Fibroblast of lung (primary cell): ENCODE results near the gene HESX1. TPM values are rescaled to one million over a fixed set of nuclear protein-coding genes. Genes with fewer than 3 reads are reported as not detected.

ENCODE experiments used
- DNase-seq, 2 donors: peaks; one replicate each; pipeline versions ENCODE4 v3.0.0 to v3.0.0-alpha.2; 2010; ENCODE audit warnings: low read depth in 2 of 2
- H2AFZ ChIP-seq: 2 replicates; pipeline ENCODE4 v1.5.1; 2012; ENCODE audit warnings: low read length, control low read depth, inconsistent platforms
- H3K27ac ChIP-seq: 2 replicates; pipeline ENCODE4 v1.5.1; 2011; ENCODE audit warnings: low read length, control low read depth; ENCODE audit not compliant: insufficient read depth
- H3K27me3 ChIP-seq: 2 replicates; pipeline ENCODE4 v1.5.1; 2011; ENCODE audit warnings: mild to moderate bottlenecking, low read length; ENCODE audit not compliant: control insufficient read depth, insufficient read depth
- H3K36me3 ChIP-seq: 2 replicates; pipeline ENCODE4 v1.5.1; 2011; ENCODE audit warnings: low read length; ENCODE audit not compliant: control insufficient read depth, insufficient read depth
- H3K4me1 ChIP-seq: 2 replicates; pipeline ENCODE4 v1.5.1; 2011; ENCODE audit warnings: low read length; ENCODE audit not compliant: control insufficient read depth, insufficient read depth; ENCODE audit errors: extremely low read depth
- H3K4me2 ChIP-seq: 2 replicates; pipeline ENCODE4 v1.5.1; 2011; ENCODE audit warnings: low read length, control low read depth; ENCODE audit not compliant: insufficient read depth; ENCODE audit errors: extremely low read depth
- H3K4me3 ChIP-seq, 4 experiments: fragments of 200-600 bp in 1 of 4; sonication (generic) in 1 of 4; replicated peaks in 1 of 4; 2 replicates each; pipeline ENCODE4 v1.5.1; 2011 to 2016; ENCODE audit warnings: low read length in 4 of 4, low read depth in 3 of 4, mild to moderate bottlenecking in 3 of 4, control low read depth in 2 of 4, inconsistent platforms in 1 of 4, mixed read lengths in 1 of 4; ENCODE audit not compliant: insufficient read depth in 1 of 4; ENCODE audit errors: control extremely low read depth in 1 of 4
- H3K79me2 ChIP-seq: 2 replicates; pipeline ENCODE4 v1.5.1; 2012; ENCODE audit warnings: mild to moderate bottlenecking, low read length, inconsistent platforms; ENCODE audit not compliant: control insufficient read depth, insufficient read depth
- H3K9ac ChIP-seq: 2 replicates; pipeline ENCODE4 v1.5.1; 2011; ENCODE audit warnings: mild to moderate bottlenecking, low read length, control low read depth; ENCODE audit not compliant: insufficient read depth
- H3K9me3 ChIP-seq: 2 replicates; pipeline ENCODE4 v1.5.1; 2012; ENCODE audit warnings: low read depth, low read length; ENCODE audit not compliant: control insufficient read depth, insufficient read depth
- H4K20me1 ChIP-seq: 2 replicates; pipeline ENCODE4 v1.5.1; 2011; ENCODE audit warnings: low read length; ENCODE audit not compliant: control insufficient read depth, insufficient read depth; ENCODE audit errors: extremely low read depth
- CTCF ChIP-seq, 2 donors: IDR thresholded peaks in 1 of 2; conservative IDR thresholded peaks in 1 of 2; 1 replicate in 1 of 2; 2 replicates in 1 of 2; pipeline ENCODE4 v1.5.1; 2011 to 2012; ENCODE audit warnings: low read length in 2 of 2, control low read depth in 1 of 2, inconsistent platforms in 1 of 2, low read depth in 1 of 2, mild to moderate bottlenecking in 1 of 2
- EZH2 ChIP-seq: IDR thresholded peaks from 2 replicates; pipeline ENCODE4 v1.5.1; 2012; ENCODE audit warnings: low read length, control low read depth, mild to moderate bottlenecking; ENCODE audit errors: missing control alignments
- polyA plus RNA-seq, 2 donors: library from polyadenylated mRNA; depleted of rRNA in 1 of 2; stranded (reverse) in 1 of 2; unstranded in 1 of 2; fragments of >200 nt; gene quantifications; 2 replicates each; pipeline ENCODE4 v1.2.1, GENCODE V29; 2011 to 2012; ENCODE audit warnings: missing spikeins in 1 of 2
- total RNA-seq: library from RNA; depleted of rRNA; stranded (reverse); fragments of >200 nt; gene quantifications from 2 replicates; pipeline ENCODE4 v1.2.1, GENCODE V29; 2014

HESX1 gene
- total and polyA plus RNA-seq, 2 donors (not counting 1 experiment from before 2014, with no cell fraction given), result 0.64 to 0.99 TPM

GRCh38 chr3:57227204-57227929 lies 27.6 kb upstream of the HESX1 start, which contains the start of gene APPL1:
Gene APPL1, plus strand, starts transcription at chr3:57227729. Its CDS starts 155 bp downstream, at chr3:57227884.
- Histone ChIP-seq H3K4me2 (peak within 1 kb of the TSS; percentile 95), H3K36me3 (no peaks in the 10 kb centered on the region), H2AFZ (peak within 1 kb of the TSS; percentile 71), H3K27ac (peak within 1 kb of the TSS; percentile 63), H3K79me2 (peaks cover 31% of the 10 kb centered on the region), H3K9ac (peak within 1 kb of the TSS; percentile 87), H3K9me3 (no peaks in the 10 kb centered on the region), H4K20me1 (no peaks in the 10 kb centered on the region), H3K27me3 (no peaks in the 10 kb centered on the region), H3K4me3 (peak within 1 kb of the TSS; percentile 57 to 92 (median 72)), H3K4me1 (peaks cover 2% of the 10 kb centered on the region)
- no peak for TF ChIP-seq EZH2
- no peak for TF ChIP-seq CTCF (conservative IDR thresholded peaks at IDR 0.05 in 1 of 2, IDR thresholded peaks at IDR 0.05 in 1 of 2; ENCODE audit: low read depth in 1 of 2, low read length in 2 of 2)
- peak; percentile 86 to 88 for DNase-seq

- no peak overlapping the region for H3K4me2 ChIP-seq
- DNase-seq, result no peak
Observed at GRCh38 chr3:57226176-57226575, 26.4 kb upstream of the HESX1 start.

GRCh38 chr3:57224856-57225255 lies 25.1 kb upstream of the HESX1 start:
- H3K4me2 ChIP-seq, result no peak overlapping the region
- no peak for TF ChIP-seq CTCF (conservative IDR thresholded peaks at IDR 0.05 in 1 of 2, IDR thresholded peaks at IDR 0.05 in 1 of 2; ENCODE audit: low read depth in 1 of 2, low read length in 2 of 2)
- no peak for TF ChIP-seq EZH2
- no peaks in the 10 kb centered on the region for H3K9me3 ChIP-seq
- H2AFZ ChIP-seq, result no peak overlapping the region
- peaks cover 2% of the 10 kb centered on the region for H3K4me1 ChIP-seq
- H3K27ac ChIP-seq, result no peak overlapping the region
- H3K4me3 ChIP-seq, result no peak overlapping the region
- no peaks in the 10 kb centered on the region for H3K36me3 ChIP-seq
- no peak overlapping the region for H3K9ac ChIP-seq
- no peaks in the 10 kb centered on the region for H3K27me3 ChIP-seq
- no peaks in the 10 kb centered on the region for H4K20me1 ChIP-seq
- peaks cover 14% of the 10 kb centered on the region for H3K79me2 ChIP-seq
- DNase-seq, result peak in 1 of 2 donors; percentile 16

More at GRCh38 chr3:57226176-57226575, 26.4 kb upstream of the HESX1 start:
- no peaks in the 10 kb centered on the region for H3K9me3 ChIP-seq
- H3K36me3 ChIP-seq, result no peaks in the 10 kb centered on the region
- peaks cover 2% of the 10 kb centered on the region for H3K4me1 ChIP-seq
- no peak overlapping the region for H3K27ac ChIP-seq
- TF ChIP-seq CTCF (conservative IDR thresholded peaks at IDR 0.05 in 1 of 2, IDR thresholded peaks at IDR 0.05 in 1 of 2; ENCODE audit: low read depth in 1 of 2, low read length in 2 of 2) (no peak), EZH2 (no peak)
- H2AFZ ChIP-seq, result no peak overlapping the region
- H3K9ac ChIP-seq, result no peak overlapping the region
- peaks cover 22% of the 10 kb centered on the region for H3K79me2 ChIP-seq
- H3K27me3 ChIP-seq, result no peaks in the 10 kb centered on the region
- no peak overlapping the region for H3K4me3 ChIP-seq
- H4K20me1 ChIP-seq, result no peaks in the 10 kb centered on the region
